HG02884 (cell line): ENCODE measurements around the gene TRAPPC10.

ENCODE experiments used
- ATAC-seq: cut with Tn5 transposase; IDR thresholded peaks from one replicate; pipeline ENCODE4 v1.9.1; 2021; ENCODE audit warnings: mild to moderate bottlenecking, moderate library complexity; ENCODE audit not compliant: unreplicated experiment

TRAPPC10 gene

GRCh38 chr21:43997766-43998742, 14.1 kb upstream of the TRAPPC10 start:
- ATAC-seq = no peak

- no peak for ATAC-seq
Measured at GRCh38 chr21:44000360-44000759, 11.7 kb upstream of the TRAPPC10 start.

GRCh38 chr21:44002511-44002910, 9.6 kb upstream of the TRAPPC10 start:
- ATAC-seq = no peak

DNA sequence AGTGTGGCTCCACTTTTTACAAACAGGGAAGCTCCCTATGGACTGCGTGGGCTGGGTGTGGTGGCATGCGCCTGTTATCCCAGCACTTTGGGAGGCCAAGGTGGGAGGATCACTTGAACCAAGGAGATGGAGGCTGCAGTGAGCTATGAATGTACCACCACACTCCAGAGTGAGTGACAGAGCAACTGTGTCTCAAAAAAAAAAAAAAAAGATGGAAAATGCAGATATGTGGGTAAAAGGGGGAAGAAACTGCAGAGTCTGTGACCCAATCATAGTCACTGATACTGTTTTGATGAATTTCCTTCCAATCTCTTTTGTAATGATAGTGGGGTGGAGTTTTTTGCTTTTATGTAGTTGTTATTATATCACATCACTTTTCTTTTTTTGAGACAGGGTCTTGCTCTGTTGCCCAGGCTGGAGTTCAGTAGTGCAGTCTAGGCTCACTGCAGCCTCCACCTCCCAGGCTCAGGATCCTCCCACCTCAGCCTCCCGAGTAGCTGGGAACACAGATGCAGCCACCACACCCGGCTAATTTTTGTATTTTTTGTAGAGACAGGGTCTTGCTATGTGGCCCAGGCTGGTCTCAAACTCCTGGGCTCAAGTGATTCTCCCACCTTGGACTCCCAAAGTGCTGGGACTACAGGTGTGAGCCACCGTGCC, 8.7 kb upstream of the TRAPPC10 start:
- ATAC-seq = no peak

GRCh38 chr21:44005071-44005470, 7.0 kb upstream of the TRAPPC10 start:
- no peak for ATAC-seq

DNA sequence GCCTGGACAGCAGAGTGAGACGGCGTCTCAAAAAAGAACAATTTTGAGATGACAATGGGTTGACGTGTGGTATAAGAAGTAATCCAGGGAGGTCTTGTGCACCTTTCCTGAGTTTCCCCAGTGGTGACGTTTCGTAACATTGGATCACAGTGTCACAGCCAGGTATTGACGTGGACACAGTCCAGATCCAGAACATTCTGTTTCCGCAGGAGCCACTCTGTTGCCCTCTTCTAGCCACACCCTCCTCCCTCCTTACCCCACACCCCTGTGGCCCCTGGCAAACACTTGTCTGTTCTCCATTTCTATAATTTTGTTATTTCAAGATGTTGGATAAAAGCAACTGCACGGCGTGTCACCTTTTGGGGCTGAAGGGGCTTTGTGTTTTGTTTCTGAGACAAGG, 6.5 kb upstream of the TRAPPC10 start:
- no peak for ATAC-seq

DNA sequence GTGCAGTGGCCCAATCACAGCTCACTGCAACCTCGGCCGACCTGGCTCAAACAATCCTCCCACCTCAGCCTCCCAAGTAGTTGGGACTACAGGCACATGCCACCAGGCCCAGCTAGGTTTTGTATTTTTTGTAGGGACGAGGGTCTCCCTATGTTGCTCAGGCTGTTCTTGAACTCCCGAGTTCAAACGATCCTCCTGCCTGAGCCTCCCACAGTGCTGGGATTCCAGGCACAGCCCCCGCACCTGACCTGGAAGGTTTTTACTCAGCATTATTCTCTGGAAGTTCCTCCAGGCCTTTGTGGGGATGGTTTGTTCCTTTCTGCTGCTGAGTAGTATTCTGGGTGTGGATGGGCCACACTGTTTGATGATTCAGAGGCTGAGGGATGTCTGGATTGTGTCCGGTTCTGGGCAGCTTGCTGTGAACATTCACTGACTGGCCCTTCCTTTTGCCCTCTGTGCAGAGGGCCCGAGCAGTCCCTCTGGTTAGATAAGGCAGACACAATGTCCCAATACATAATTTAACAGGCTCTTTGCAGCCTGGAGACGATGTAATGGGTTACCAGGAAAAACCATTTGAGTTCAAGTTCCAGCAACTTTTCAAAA, 6.0 kb upstream of the TRAPPC10 start:
- no peak for ATAC-seq

DNA sequence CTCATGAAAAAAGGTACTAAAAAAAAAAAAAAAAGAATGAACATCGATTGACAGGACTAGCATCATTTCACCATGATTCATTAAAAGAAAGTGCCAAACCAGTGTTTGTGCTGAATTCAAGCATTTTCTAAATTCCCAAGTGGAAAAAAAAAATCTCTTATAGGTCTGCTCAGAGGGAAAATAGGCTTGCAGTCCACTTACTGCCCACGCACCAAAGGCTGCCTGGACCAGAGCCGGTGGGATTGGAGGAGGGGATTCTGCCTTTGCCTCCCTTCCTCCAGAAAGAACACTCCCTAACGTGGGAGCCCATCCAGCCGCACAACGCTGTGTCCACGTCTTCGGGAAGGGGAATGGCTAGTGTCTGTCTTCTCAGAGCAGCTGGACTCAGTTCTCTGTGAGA, 5.5 kb upstream of the TRAPPC10 start:
- ATAC-seq = no peak

- no peak for ATAC-seq
Measured at GRCh38 chr21:44010429-44010828, 1.7 kb upstream of the TRAPPC10 start.

GRCh38 chr21:44011123-44011522, 986 bp upstream of the TRAPPC10 start:
- no peak for ATAC-seq

GRCh38 chr21:44012474-44013379, 618 bp downstream of the TRAPPC10 start:
- ATAC-seq = peak; percentile 45

- no peak for ATAC-seq
Measured at GRCh38 chr21:44013380-44014088, 1.4 kb downstream of the TRAPPC10 start.

DNA sequence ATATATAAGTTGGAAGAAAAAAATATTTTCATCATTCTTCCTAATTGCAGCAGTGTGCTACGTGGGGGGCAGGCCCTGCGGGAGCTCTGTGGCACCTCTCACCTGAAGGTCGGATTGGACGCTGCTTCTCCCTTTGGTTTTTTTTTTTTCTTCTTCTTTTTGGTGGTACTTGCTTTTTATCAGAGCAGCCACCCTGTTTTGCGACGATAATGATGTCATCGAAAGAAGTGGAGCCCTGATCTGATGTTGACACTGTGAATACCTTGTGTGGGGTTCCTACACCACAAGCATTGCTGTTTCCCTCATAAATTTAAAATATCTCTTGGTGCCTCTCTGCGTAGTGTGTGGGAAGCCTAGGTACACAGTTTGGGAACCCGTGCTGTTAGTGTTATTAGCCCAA, 5.5 kb downstream of the TRAPPC10 start:
- ATAC-seq = no peak

- no peak for ATAC-seq
Measured at GRCh38 chr21:44018127-44018526, 6.0 kb downstream of the TRAPPC10 start.

DNA sequence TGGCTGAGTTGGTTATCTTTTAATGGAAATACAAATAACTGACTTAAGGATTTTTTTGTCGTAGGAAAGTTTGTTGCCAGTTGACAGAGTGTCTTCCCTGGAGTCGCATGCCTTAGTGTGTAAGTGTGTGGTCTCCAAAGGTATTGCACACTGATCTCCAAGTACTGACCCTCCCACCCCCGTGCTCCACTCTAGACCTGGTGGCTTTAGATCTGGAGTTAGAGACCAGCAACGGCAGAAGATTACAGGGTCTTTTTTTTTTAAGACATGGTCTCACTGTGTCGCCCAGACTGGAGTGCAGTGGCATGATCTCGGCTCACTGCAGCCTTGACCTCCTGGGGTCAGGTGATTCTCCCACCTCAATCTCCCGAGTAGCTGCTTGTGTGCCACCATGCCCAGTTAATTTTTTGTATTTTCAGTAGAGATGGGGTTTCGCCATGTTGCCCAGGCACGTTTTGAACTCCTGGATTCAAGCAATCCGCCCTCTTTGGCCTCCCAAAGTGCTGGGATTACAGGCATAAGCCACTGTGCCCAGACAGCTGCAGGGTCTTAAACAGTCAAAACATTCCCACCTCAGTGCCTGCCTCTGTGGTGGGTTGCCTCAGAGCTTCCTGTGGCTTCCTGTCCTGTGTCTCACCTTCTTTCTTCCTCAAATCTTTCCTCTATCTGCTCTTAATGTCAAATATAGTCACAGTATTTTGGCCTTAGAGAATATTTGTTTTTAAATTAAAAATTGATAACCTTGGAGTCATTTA, 6.9 kb downstream of the TRAPPC10 start:
- no peak for ATAC-seq

DNA sequence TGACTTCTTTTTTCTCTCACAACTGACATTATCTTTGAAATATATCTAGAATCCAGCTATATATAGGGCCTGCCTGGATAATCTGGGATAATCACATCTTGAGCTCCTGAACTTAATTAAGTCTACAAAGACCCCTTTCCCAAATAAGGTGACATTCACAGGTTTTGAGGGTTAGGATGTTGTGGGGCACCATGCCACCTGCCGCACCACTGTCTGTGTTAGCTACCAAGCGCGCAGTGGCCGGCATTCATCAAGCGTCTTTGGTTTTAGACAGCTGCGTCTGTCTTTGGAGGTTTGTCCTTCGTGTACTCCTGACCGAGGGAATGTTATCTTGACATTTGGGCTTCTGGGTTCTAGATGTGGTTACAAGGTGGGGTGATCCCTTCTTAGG, 7.5 kb downstream of the TRAPPC10 start:
- ATAC-seq = no peak

- ATAC-seq = no peak
Measured at GRCh38 chr21:44020551-44020950, 8.4 kb downstream of the TRAPPC10 start.

GRCh38 chr21:44021064-44021463, 9.0 kb downstream of the TRAPPC10 start:
- ATAC-seq = no peak

DNA sequence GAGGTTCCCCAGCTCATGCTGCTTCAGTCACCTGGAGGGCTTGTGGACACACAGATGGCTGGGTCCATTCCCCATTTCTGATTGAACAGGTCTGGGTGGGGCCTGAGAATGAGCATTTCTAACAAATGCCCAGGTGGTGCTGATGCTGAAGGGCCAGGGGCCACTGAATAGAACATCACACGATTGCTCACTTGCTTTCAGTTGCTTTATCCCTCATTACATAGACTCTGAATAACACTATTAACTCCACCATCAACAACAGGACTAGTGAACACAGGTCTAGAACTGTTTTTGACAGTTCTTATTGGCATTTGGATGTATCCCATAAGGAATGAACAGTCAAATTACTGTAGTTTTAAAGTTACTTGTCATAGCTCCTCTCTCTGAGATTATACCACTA, 12.1 kb downstream of the TRAPPC10 start:
- no peak for ATAC-seq
